Measurements from ENCODE around the gene CAMK2N1. TPM values are rescaled to one million over a fixed set of nuclear protein-coding genes. Genes with fewer than 3 reads are reported as not detected.
A peak's percentile ranks its signal among the peaks of the same experiment; 100 is the strongest.

CAMK2N1 gene
- total and polyA plus RNA-seq, 2 of the 13 experiments (the other 11 are each of a cell fraction or from before 2014, with no cell fraction given), result 38.0 to 38.6 TPM

DNA sequence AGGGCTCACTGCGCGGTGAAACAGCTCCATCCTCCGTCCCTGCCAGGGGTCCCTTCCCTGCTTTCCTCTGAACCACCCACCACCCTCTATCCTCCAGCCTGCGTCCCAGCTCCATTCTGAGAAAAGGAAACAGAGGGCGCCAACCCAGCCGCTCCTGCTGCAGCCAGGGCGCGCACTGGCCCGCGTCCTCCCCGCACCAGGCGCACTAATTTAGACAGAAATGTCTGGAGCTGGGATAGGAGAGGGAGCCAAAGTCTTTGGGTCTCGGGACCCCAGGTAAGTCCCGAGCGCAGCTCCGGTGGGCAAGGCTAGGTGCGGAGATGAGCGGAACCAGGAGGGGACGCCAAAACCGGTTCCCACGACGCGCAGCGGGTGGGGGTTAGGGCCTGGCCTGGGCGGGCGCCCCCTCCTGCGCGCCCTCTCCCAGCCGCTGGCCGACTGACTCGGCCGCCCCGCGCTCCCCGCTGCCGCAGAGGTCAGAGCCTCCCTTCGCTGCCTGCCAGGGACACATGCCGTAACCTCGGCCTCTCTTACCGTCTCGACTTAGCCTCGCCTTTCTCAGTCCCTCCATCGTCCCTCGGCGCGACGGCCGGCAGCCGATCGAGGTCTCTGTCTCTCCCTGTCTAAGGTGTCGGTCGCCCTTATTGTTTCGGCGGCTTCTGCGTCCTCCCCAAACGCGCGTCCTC lies 2.0 kb downstream of the CAMK2N1 start (continued):
- TF ChIP-seq, protein P1, sequence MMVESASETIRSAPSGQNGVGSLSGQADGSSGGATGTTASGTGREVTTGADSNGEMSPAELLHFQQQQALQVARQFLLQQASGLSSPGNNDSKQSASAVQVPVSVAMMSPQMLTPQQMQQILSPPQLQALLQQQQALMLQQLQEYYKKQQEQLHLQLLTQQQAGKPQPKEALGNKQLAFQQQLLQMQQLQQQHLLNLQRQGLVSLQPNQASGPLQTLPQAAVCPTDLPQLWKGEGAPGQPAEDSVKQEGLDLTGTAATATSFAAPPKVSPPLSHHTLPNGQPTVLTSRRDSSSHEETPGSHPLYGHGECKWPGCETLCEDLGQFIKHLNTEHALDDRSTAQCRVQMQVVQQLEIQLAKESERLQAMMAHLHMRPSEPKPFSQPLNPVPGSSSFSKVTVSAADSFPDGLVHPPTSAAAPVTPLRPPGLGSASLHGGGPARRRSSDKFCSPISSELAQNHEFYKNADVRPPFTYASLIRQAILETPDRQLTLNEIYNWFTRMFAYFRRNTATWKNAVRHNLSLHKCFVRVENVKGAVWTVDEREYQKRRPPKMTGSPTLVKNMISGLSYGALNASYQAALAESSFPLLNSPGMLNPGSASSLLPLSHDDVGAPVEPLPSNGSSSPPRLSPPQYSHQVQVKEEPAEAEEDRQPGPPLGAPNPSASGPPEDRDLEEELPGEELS (CRISPR knock-in tag; IDR thresholded peaks at IDR 0.05), result no peak
- TF ChIP-seq ZNF460 (CRISPR knock-in tag; IDR thresholded peaks at IDR 0.05; ENCODE audit: borderline replicate concordance) (no peak), ZNF652 (CRISPR knock-in tag; IDR thresholded peaks at IDR 0.05; ENCODE audit: borderline replicate concordance, low read depth) (no peak), SIX1 (CRISPR knock-in tag; IDR thresholded peaks at IDR 0.05; ENCODE audit: borderline replicate concordance) (no peak), SAFB2 (CRISPR knock-in tag; IDR thresholded peaks at IDR 0.05; ENCODE audit: borderline replicate concordance, low read depth) (no peak), ZNF574 (CRISPR knock-in tag; IDR thresholded peaks at IDR 0.05) (peak; percentile 58; the same call in 1 of the 2 replicates), ZNF761 (CRISPR knock-in tag; conservative IDR thresholded peaks at IDR 0.05) (0 out of 2 replicates have a peak, but pooled peaks have one; percentile 36), KDM1A (CRISPR knock-in tag; IDR thresholded peaks at IDR 0.05) (no peak), LCORL (IDR thresholded peaks at IDR 0.05) (no peak), LCORL (CRISPR knock-in tag; IDR thresholded peaks at IDR 0.05) (0 out of 2 replicates have a peak, but pooled peaks have one; percentile 15), ZNF746 (CRISPR knock-in tag; IDR thresholded peaks at IDR 0.05) (peak; percentile 75), ZNF121 (CRISPR knock-in tag; IDR thresholded peaks at IDR 0.05) (no peak), ZXDC (CRISPR knock-in tag; IDR thresholded peaks at IDR 0.05) (no peak), ZNF224 (CRISPR knock-in tag; IDR thresholded peaks at IDR 0.05) (no peak), ZNF598 (CRISPR knock-in tag; IDR thresholded peaks at IDR 0.05; ENCODE audit: borderline replicate concordance) (peak; percentile 54; the same call in 1 of the 2 replicates), KDM5B (CRISPR knock-in tag; IDR thresholded peaks at IDR 0.05; ENCODE audit: borderline replicate concordance) (peak; percentile 63; the same call in 1 of the 2 replicates), ZNF329 (CRISPR knock-in tag; IDR thresholded peaks at IDR 0.05; ENCODE audit: low read depth) (no peak), SETDB1 (CRISPR knock-in tag; IDR thresholded peaks at IDR 0.05; ENCODE audit: borderline replicate concordance) (no peak)
- TF ChIP-seq, protein P2, sequence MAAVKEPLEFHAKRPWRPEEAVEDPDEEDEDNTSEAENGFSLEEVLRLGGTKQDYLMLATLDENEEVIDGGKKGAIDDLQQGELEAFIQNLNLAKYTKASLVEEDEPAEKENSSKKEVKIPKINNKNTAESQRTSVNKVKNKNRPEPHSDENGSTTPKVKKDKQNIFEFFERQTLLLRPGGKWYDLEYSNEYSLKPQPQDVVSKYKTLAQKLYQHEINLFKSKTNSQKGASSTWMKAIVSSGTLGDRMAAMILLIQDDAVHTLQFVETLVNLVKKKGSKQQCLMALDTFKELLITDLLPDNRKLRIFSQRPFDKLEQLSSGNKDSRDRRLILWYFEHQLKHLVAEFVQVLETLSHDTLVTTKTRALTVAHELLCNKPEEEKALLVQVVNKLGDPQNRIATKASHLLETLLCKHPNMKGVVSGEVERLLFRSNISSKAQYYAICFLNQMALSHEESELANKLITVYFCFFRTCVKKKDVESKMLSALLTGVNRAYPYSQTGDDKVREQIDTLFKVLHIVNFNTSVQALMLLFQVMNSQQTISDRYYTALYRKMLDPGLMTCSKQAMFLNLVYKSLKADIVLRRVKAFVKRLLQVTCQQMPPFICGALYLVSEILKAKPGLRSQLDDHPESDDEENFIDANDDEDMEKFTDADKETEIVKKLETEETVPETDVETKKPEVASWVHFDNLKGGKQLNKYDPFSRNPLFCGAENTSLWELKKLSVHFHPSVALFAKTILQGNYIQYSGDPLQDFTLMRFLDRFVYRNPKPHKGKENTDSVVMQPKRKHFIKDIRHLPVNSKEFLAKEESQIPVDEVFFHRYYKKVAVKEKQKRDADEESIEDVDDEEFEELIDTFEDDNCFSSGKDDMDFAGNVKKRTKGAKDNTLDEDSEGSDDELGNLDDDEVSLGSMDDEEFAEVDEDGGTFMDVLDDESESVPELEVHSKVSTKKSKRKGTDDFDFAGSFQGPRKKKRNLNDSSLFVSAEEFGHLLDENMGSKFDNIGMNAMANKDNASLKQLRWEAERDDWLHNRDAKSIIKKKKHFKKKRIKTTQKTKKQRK (IDR thresholded peaks at IDR 0.05; ENCODE audit: low read length), result no peak
